HG02798 (cell line): ENCODE measurements around the gene KPNA1.
"Not testable (repeated sequence)": the region's sequence is repeated elsewhere in the genome, so short reads cannot be mapped to it uniquely, and the experiment has no call there.

Experiments
- ATAC-seq: cut with Tn5 transposase; IDR thresholded peaks from one replicate; pipeline ENCODE4 v1.9.1; 2021; ENCODE audit warnings: mild to moderate bottlenecking; ENCODE audit not compliant: unreplicated experiment, poor library complexity

KPNA1 gene

DNA sequence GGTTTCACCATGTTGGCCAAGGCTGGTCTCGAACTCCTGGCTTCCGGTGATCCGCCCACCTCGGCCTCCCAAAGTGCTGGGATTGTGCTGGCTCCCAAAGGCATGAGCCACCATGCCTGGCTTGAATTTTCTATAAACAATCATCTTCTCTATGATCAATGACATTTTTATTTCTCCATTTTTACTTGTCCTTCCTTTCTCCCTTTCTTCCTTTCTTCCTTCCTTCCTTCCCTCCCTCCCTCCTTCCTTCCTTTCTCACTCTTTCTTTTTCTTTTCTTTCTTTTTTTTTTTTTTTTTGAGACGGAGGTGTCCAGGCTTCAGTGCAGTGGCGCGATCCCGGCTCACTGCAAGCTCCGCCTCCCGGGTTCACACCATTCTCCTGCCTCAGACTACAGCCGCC lies 8.6 kb upstream of the KPNA1 start:
- ATAC-seq = no peak

DNA sequence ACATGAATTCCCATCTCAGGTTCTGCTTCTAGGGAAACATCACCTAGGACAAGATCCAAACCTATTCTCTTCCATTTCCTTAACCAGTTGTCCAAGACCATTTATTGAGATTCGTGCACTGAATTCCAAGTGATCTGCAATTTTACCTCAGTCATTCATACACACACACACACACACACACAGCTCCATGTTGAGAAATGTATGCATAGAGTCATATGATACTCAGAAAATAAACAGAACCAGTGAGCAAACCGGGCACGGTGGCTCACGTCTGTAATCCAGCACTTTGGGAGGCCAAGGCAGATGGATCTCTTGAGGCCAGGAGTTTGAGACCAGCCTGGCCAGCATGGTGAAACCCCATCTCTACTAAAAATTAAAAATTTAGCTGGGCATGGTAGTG lies 6.1 kb upstream of the KPNA1 start:
- ATAC-seq = no peak

DNA sequence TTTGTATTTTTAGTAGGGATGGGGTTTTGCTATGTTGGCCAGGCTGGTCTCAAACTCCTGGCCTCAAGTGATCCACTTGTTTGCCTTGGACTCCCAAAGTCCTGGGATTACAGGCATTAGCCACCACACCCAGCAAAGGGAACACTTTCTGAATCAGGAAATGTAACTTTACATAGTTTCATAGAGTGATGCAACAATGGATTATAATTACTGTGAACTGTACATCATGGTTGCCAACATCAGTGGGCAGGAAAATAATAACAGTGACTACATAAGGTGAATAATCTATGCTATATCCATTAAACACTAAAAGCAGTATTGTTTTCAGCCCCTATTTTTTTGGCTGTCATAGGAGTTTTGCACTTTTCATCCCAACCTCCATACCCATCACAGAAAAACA lies 5.0 kb upstream of the KPNA1 start:
- no peak for ATAC-seq

DNA sequence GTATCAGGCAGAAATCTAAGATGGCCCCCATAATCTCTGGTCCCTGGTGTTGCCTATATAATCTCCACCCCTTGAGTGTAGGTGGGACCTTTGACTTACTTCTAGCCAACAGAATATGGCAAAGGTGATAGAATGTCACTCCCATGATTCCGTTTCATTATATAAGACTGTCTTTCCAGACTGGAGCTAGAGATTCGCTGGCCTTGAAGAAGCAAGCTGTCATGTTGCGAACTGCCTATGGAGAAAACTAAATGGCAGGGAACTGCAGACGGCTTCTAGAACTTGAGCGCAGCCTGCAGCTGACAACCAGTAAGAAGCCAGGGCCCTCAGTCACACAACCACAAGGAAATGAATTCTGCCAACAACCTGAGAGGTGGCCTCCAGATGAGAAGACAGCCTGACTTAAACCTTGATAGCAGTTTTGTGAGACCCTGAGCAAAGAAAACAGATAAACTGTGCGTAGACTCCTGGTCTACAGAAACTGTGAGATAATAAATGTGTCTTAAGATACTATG lies 2.2 kb upstream of the KPNA1 start:
- ATAC-seq = no peak

DNA sequence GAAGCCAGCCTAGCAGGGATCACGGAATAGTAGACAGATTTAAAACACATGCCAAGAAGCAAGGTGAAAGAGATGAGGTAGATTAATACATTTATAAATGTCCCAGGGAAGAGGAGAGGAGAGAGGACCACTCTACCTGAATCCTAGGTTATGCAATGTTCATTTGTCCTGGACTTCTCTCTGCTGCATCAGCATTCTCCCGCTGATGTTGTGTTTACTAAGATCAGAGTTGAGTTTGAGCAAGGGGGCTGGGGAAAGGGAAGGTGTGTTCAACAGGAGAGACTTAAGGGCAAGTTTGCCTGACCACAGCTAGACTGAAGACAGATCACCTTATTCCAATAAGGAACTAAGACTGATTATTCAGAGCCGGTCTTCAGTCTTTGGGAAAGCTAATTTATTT lies 1.1 kb upstream of the KPNA1 start:
- ATAC-seq = no peak

DNA sequence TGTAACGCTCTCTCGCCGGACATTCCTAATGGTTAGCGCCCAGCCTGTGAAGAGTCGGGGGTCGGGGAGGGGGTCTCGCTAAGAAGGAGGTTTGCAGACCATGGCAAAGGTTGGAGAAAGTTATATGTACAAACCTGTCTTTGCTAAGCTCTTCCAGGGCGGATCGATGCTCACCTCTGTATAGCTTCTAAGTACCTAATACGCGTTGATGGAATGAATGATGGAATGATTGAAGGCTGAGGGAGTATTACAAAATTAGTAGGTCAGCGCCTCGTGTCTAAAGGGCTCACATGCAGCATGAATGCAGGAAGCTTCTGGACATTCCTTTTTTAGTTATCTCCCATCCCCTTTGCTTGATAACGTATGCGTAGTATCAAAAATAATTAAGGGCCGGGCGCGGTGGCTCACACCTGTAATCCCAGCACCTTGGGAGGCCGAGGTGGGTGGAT lies 305 bp upstream of the KPNA1 start:
- ATAC-seq = no peak

DNA sequence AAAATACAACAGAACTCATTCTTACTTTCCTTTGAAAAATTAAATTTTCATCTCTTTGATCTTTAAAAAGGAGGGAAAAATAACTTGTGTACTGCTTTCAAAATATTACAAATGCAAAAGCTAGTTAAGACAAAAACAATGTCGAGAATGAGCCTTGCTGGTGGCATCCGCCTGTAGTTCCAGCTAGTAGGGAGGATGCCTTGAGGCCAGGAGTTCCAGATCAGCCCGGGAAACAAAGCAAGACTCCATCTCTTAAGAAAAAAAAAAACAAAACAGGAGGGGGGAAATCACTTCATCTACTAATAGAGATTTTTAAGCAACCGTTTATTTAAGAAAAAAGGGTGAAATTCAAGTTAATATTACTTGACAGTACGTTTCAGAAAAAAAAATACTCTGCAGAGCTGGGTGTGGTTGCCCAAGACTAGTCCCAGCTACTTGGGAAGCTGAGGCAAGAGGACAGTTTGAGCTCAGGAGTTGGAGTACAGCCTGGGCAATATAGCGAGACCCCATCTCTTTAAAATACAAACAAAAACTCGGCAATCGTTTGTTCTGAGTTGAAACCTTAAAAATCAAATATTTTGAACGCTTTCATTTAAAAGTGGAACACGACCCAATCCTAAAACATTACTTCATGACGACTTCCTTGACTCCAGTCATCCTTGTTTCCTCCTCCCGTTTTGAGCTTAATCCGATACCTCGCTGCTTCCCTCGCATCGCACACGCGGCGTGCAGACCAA lies 1.2 kb downstream of the KPNA1 start:
- ATAC-seq = no peak

DNA sequence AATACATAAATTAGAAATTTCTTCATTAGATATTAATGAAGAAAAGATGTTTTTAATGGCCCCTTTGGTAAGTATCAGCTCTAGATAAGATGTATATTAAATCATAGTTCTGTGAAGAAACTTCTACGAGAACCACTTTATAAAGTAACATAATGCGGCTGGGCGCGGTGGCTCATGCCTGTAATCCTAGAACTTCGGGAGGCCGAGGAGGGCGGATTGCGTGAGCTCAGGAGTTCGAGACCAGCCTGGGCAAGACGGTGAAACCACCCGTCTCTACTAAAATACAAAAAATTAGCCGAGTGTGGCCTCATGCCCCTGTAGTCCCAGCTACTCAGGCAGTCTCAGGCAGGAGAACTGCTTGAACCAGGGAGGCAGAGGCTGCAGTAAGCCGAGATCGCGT lies 2.5 kb downstream of the KPNA1 start:
- no peak for ATAC-seq

DNA sequence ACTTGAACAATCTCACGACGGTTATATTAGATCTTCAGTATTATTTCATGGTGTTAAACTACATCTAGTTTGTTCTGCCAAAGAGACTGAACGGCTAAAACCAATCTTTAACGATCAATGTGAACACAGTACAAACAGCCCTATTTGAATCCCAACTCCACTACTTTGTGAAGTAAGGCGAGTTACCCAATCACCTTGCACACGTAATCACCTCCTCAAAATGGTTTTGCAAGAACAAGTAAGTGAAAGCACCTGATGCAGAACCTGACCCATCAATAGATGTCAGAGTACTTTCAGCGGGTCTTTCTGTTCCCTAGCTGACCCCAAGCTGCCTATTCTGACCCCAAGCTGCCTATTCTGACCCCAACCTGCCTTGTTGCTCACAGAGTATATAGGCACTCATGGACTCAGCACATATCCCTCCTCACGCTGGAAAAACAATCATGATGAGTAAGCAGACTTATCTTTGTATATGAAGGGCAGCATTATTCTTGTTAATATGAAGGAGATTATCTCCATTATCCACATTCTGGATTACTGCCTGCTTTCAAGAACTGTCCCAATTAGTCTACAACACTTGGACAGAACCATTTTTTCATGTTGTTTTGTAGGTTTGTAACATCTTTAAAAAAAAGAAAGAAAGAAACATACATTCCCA lies 3.7 kb downstream of the KPNA1 start:
- no peak for ATAC-seq

DNA sequence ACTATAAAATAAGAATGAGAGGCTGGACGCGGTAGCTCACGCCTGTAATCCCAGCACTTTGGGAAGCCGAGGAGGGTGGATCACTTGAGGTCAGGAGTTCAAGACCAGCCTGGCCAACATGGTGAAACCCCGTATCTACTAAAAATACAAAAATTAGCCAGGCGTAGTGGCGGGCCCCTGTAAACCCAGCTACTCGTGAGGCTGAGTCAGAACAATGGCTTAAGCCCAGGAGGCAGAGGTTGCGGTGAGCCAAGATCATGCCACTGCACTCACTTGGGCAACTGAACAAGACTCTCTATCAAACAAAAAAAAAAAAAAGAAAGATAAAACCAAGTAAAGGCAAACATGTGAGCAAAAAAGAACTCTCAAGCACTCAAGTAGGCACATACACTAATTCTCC lies 5.8 kb downstream of the KPNA1 start:
- not testable (repeated sequence) for ATAC-seq

DNA sequence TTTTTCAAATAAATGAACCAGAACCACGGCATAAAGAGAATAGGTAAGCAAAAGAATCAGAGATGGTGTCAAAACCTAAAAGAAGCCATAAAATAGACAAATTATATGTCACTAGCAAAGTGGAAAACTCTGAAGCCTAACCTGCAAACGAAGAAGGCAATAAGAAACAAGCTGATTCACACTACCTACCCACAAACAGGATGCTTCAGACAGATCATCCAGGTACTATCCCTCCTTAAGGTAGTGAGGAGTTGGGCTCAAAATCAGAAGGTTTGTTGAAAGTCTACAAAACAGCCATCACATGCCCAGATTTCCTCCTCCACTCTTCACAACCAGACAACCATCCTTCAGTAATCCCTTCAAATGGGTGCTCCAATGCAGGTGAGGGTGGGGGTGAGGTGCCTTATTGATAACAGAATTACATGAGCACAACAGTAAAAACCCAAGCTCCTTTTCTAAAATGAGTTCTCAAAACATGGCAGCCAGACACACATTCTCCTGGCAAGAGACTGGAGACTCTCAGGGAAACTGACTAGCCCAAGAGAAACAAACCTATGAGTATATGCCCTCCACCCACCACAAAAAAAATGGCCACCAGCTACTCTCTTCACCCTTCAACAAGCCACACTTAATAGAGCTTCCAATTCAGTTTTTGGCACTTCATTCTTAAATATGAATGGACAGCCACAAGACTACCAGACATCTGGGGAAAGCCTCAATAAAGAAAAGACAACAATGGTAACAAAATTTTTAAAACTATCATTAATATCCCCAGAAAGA lies 6.4 kb downstream of the KPNA1 start:
- ATAC-seq = no peak

DNA sequence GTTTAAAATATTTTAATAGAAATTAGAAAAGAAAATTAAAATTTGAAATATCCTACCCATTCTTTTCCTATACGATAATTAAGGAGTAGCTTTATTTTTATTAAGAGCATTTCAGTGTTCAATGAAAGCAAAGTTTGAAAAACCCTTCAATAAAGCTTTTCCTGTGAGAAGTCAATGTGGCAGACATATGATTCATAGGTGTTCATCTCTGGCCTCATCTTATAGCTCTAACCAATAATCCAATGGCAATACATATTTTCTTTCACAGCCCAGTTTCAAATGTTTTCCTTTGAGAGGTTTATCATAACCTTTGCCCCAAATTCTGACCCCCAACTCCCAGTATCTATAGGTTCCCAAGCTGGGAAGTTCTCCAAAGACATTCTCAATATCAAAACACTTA lies 8.3 kb downstream of the KPNA1 start:
- ATAC-seq = no peak

DNA sequence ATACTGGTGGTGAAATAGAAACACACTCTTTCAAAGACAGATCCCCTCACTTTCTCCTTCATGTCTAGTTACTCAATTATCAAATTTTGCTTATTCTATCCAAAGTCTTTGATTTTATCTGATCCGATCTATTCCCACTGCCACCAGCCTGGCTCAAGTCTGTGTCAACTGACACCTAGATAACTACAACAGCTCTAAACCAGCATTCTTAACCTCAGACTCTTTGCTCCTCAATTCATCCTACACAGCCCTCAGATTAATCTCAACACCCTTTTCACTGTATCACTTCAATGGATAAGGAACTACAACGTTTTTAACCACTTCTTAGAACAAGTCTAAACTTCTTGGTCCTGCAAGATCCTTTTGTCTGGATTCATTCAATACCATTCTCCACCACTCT lies 9.1 kb downstream of the KPNA1 start:
- ATAC-seq = no peak

DNA sequence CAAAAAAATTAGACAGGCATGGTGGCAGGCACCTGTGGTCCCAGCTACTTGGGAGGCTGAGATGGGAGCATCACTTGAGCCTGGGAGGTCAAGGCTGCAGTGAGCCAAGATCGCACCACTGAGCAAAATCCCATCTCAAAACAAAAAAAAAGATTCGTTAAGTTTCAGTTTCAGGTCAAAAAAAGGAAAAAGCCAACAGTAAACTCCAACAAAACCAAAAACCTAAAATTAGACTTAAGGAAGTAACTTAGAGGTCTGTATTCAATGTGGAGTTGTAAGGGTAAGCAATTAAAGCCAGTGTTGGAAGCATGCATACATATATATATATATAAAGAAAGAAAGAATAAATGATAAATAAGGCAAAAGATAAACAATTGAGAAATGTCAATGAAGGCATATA lies 11.8 kb downstream of the KPNA1 start:
- no peak for ATAC-seq

DNA sequence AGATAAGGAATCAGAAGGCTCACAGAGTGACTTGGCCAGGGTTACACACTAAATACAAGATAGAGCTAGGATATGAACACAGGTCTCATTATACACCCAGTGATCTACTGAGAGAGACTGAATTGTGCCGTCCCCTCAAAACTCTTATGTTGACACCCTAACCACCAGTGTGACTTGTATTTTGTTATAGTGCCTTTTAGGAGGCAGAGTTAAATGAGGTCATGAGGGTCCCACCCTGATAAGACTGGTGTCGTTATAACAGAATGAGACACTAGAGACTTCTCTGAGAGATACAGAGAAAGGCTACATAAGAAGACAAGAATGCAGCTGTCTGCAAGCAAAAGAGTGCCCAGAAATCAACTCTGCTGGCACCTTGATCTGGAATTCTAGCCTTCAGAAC lies 12.6 kb downstream of the KPNA1 start:
- no peak for ATAC-seq

DNA sequence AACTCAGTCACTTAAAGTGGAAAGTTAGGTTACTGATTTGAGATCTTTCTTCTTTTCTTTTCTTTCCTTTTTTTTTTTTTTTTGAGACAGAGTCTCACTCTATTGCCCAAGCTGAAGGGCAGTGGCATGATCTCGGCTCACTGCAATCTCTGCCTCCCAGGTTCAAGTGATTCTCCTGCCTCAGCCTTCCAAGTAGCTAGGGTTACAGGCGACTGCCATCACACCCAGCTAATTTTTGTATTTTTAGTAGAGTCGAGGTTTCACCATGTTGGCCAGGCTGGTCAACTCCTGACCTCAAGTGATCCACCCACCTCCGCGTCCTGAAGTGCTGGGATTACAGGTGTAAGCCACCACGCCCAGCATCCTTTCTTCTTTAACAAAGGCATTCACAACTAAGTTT lies 13.8 kb downstream of the KPNA1 start:
- ATAC-seq = not testable (repeated sequence)

DNA sequence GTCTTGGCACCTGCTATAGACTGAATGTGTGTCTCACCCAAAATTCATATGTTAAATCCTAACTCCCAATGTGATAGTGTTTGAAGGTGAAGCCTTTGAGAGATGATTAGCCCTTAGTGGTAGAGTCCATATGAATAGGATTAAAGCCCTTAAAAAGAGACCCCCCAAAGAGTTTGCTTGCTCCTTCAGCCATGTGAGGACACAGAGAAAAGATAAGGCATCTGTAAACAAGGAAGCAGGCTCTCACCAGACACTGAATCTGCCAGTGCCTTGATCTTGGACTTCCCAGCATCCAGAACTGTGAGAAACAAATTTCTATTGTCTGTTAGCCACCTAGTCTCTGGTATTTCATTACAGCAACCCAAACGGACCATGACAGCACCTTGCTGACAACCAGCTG lies 16.6 kb downstream of the KPNA1 start:
- ATAC-seq = no peak

DNA sequence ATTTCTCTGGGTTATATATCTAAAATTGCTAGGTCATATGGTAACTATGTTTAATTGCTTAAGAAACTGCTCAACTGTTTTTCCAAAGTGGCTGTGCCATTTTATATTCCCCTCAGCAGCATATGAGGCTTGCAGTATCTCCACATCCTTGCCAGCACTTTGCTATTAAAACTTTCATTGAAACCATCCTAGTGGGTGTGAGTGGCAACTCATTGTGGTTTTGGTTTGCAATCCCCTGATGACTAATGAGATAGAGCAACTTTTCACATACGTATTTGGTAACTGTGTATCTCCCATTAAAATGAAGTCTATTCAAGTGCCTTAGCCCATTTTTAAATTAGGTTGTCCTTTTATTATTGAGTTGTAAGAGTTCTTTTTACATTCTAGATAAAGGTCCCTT lies 17.3 kb downstream of the KPNA1 start:
- peak; percentile 90 for ATAC-seq

DNA sequence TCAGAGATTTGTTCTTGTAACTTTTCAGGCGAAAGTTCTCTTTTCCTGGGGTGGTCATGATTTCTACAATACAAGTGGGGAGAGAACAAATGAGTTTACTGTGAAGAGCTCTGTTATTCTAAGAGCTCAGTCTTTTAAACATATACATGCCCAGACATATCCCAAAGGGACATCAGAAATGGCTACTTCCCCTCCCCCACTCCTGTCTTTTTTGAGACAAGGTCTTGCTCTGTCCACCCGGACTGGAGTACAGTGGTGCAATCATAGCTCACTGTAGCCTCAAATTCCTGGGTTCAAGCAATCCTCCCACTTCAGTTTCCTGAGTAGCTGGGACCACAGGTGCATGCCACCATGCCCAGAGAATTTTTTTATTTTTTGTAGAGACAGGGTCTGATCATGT lies 18.2 kb downstream of the KPNA1 start:
- no peak for ATAC-seq

DNA sequence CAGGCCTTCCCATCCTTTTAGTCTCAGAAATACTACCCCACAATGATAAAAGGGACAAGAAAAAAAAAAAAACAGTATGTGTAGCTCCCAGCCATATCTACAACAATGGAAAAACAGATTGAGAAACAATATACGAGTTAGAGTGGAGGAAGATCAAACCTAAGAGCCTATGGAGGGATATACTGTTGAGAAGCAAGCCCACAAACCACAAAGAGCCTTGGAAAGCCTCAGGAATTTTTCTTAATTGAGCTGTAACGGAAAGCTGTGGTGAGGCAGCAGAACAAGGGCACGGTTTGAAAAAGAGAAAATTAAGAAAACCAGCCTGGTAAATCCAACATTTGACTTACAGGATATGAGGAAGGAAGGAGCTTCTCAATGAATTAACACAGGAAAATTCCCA lies 21.4 kb downstream of the KPNA1 start:
- no peak for ATAC-seq

DNA sequence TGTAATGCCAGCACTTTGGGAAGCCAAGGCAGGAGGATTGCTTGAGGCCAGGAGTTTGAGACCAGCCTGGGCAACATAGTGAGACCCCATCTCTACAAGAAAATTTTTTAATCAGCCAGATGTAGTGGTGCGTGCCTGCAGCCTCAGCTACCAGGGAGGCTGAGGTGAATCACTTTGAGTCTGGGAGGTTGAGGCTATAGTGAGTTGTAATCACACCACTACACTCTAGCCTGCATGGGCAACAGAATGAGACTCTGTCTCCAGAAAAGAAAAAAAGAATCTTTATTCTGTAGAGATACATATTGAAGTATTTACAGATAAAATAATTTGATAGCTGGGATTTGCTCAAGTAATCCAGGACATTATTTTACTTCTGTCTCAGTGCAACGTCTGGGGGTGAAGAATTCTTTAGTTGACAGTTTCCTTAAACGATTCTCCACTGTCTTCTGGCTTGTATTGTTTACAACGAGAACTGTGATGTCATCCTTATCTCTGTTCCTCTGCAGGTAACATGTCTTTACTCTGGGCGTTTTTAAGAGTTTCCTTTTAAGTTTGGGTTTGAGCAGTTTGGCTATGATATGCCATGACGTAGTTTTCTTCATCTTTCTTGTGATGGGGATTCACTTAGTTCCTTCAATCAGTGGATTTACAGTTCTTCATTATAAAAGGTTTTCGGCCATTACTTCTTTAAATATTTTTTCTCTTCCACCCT lies 26.3 kb downstream of the KPNA1 start:
- ATAC-seq = no peak
